Measurements from ENCODE around the gene F7.
"Not testable (repeated sequence)": the region's sequence is repeated elsewhere in the genome, so short reads cannot be mapped to it uniquely, and the experiment has no call there.

DNA sequence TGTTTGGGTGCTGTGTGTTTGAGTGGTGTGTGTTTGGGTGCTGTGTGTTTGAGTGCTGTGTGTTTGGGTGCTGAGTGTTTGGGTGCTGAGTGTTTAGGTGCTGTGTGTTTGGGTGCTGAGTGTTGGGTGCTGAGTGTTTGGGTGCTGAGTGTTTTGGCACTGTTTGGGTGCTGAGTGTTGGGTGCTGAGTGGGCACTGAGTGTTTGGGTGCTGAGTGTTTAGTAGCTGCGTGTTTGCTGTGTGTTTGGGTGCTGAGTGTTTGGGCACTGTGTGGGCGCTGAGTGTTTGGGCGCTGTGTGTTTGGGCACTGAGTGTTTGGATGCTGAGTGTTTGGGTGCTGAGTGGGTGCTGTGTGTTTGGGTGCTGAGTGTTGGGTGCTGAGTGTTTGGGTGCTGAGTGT is 48.0 kb upstream of the F7 start:
- TF ChIP-seq, protein P1, sequence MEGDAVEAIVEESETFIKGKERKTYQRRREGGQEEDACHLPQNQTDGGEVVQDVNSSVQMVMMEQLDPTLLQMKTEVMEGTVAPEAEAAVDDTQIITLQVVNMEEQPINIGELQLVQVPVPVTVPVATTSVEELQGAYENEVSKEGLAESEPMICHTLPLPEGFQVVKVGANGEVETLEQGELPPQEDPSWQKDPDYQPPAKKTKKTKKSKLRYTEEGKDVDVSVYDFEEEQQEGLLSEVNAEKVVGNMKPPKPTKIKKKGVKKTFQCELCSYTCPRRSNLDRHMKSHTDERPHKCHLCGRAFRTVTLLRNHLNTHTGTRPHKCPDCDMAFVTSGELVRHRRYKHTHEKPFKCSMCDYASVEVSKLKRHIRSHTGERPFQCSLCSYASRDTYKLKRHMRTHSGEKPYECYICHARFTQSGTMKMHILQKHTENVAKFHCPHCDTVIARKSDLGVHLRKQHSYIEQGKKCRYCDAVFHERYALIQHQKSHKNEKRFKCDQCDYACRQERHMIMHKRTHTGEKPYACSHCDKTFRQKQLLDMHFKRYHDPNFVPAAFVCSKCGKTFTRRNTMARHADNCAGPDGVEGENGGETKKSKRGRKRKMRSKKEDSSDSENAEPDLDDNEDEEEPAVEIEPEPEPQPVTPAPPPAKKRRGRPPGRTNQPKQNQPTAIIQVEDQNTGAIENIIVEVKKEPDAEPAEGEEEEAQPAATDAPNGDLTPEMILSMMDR (IDR thresholded peaks at IDR 0.05 in 4 of 5, conservative IDR thresholded peaks at IDR 0.05 in 1 of 5) = not testable (repeated sequence)
- TF ChIP-seq POLR2A (IDR thresholded peaks at IDR 0.05) = not testable (repeated sequence)
